NCI-H187 treated with DMSO at 0.1 percent for 48 hours (cell line): ENCODE results near the gene CCDC77.

ENCODE experiments used
- DNase-seq: peaks from one replicate; lab custom pipeline; 2025; lab: John Stamatoyannopoulos, UW

CCDC77 gene

DNA sequence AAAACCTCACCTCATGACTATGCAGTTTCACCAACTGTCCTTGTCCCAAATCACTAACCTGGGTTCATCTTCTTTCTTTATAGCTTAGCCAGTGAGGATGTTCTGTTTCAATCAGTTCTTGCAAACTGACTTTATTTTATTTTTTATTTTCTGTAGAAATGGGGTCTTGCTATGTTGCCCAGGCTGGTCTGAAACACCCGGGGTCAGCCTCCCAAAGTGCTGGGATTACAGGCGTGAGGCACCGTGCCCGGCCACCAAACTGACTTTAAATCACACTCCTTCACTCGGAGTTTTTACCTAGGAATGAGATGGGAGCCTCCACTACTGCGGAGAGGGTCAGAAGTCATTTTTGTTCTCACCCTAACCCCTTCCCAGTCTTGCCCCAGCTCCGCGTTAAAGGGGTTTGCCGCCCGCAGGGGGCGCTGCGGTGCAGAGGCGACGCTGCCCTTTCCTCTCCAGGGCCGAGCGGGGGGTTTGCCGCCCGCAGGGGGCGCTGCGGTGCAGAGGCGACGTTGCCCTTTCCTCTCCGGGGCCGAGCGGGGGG, 51.3 kb downstream of the CCDC77 start:
- no peak for DNase-seq

- no peak for DNase-seq
These were observed 53.4 kb downstream of the CCDC77 start for GRCh38 chr12:454833-455232.

- no peak for DNase-seq
These were observed 54.4 kb downstream of the CCDC77 start for GRCh38 chr12:455821-456220.

DNA sequence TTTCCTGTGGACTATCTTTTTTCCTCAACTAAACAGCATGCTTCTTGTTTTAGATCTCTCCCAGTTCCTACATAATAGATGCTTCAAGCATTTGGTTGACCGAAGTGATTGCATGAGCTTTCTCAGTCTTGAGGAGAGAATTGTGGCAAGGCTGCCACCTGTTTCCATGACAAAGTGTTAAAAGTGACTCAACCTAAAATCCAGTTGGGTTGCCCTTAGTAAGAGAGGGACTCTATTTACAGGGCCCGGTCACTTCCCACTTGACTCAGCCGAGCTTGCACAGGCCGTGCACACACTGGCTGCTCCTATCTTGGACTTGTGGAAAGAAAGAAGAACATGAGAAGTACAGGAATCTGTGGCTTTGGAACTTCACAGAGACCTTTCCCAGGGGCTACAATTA, 56.2 kb downstream of the CCDC77 start:
- no peak for DNase-seq

DNA sequence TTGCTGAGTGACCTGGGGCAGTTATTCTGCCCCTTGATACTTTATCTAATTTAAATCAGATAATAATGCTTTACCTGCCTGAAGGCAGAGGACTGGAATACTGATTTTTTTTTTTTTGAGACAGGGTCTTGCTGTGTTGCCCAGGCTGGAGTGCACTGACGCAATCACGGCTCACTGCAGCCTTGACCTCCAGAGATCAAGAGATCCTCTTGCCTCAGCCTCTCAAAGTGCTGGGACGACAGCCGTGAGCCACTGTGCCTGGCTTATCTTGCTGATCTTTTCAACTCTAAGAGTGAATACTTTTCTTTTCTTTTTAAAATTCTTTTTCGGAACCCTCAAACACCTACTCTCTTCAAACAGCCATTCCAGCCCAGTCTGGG, 57.6 kb downstream of the CCDC77 start:
- DNase-seq = no peak

DNA sequence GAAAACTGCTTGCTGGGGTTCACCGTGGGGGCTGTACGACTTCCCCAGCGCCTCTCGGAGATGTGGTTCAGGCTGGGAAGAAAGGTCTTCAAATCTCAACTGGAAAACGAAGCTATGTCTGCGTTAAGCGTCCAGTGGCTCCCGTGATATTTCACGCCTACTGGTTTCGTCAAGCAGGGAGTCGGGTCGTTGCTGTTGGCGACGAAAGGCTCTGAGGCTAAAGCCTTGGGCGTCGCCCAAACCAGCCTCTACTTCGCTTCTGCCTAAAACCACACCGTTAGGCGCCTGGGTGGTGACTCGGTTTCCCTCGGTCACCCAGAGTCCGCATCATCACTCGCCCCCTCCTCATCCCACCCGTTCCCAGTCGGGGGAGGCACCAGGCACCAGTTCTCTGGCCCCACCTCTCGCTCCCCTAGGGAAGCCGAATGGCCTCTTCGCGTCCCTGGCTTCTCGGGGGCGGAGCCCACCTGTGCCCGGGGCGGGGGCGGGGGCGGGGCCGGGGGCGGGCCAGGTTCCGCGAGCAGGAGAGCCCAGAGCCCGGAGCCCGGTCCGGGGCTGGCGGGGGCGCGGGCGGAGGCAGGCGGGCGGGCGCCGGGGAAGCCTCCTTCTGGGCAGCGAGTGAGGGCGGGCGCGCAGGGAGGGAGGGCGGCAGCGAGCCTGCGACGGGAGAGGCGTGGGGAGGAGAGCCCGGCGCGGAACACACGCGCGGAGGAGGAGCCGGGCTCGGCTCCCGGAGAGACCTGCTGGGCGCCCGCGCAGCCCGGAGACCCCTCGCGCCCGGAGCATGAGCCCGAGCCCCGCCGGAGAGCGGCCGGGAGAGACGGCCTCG, 58.2 kb downstream of the CCDC77 start, which contains the start of gene B4GALNT3:
B4GALNT3 (plus strand) TSS at position 510 of the 829 bp plus-strand sequence. CDS start 438 bp downstream, outside the sequence.
- DNase-seq = no peak

GRCh38 chr12:460261-461230, 59.1 kb downstream of the CCDC77 start:
- DNase-seq = no peak

- no peak for DNase-seq
These were observed 60.0 kb downstream of the CCDC77 start for GRCh38 chr12:461425-461824.

DNA sequence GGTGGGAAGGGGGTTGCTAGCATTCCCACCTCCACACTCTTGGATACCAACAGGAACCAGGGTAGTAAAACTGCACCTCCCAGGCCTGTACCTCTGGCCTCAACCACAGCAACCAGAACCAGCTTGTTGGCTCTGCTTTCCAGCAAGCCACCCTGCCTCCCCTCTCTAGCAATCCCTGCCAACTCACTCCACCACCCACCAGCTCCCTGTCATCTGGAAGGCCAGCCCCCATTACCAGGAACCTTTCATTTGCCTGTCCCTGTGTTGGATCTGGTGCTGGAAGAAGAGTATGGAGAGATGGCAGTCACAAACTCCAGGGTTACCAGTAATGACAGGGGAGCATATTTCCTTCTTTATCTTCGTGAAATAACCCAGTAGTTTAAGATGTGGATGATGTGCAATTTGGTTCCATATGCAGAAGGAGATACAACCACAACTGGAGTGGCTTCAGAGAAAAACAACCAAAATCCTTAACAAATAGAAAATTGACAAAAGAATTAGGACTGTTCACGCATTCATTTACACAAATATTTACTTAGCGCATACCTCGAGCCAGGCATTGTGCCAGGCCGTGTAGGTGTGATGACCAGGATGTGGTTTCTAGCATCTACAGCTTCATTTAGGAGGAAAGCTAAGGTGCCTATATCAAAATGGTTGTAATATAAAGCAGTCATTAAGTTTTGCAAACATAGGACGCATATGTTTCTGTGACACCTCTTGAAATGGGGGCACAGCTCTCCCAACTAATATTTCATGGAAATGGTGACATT, 61.7 kb downstream of the CCDC77 start:
- DNase-seq = no peak

DNA sequence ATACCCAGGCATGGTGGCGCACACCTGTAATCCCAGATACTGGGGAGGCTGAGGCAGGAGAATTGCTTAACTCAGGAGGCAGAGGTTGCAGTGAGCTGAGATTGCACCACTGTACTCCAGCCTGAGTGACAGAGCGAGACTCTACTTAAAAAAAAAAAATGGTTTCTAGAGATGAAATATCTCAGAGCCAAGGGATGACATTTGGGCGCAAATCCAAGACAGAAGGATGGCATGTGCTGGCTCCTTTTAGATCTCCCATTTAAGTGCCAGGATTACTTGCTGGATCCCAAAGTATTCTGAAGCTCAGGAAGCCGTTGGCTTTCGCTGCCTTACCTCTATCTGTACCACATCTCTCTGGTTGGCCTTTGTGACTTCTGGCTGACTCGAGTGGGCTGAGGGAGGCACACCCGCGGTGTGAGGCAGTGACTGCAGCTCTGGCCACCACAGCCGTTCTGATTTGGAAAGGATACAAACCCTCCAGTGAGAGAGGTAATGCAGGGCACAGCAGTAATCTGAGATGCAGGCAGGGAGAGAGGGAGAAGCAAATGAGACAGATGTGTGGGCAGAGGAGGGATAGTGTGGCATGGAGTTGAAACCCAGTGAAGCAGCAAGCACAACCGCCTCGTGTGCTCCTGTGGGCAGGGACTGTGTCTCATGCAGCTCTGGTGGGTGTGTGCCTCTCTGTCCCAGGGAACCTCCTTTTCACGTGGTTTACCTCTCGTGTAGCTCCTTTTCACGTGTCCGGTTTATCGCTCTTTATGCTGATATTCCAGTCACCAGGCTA, 63.2 kb downstream of the CCDC77 start:
- DNase-seq = no peak

GRCh38 chr12:466039-466438, 64.6 kb downstream of the CCDC77 start:
- DNase-seq = no peak

GRCh38 chr12:466762-467161, 65.3 kb downstream of the CCDC77 start:
- DNase-seq = no peak

GRCh38 chr12:467591-467990, 66.1 kb downstream of the CCDC77 start:
- DNase-seq = no peak

DNA sequence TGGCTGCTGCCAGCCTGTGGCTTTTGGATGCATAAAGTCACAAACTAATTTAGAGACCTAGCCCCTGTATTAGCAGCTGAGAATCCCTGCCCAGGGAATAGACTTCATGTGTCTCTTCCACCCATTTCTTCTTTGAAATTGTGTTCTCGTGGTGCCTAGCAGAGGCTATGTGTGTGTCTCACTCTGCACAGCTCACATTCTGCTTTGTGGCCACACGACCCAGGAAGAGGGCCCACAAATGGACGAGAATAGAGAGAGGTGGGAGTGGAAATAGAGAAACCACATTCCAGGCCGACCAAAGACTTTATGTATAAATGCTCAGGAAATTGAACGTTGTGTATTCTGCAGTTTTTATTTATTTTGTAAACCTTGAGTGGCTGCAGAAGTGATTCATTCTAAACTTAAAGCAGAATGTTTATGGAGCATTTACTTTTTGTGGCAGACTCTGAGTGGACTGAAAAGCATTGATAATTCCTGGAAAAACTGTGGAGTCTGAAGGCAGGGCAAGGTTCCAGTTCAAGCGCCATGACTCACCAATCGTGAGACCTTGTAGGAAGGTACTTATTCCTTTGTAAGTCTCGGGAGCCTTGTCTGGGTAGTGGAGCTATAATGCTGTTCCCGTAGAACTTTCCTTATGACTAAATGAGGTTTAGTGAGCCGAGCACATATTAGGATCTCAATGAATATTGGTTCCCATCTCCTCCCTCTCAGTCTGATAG, 67.4 kb downstream of the CCDC77 start:
- no peak for DNase-seq

DNA sequence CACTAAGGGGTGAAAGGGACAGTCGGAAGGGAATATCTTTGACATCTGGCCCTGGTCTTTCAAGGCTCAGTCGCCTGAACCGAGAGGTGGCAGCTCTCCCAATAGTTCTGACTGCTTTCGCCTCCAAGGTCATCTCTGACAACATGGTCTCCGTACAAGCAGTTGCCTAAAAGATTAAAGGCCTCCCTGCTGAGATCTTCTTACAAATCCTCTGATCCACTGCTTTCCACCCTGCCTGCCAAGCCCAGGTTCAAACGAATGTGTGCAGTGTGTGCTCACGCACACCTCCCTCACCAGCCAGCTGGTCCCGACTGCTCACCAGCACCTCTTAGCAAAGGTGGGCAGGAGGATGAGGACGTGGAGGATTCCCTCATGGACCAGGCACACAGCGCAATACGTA, 68.7 kb downstream of the CCDC77 start:
- no peak for DNase-seq

- no peak for DNase-seq
These were observed 71.8 kb downstream of the CCDC77 start for GRCh38 chr12:473198-473597.

GRCh38 chr12:473863-474577, 72.6 kb downstream of the CCDC77 start:
- DNase-seq = no peak

DNA sequence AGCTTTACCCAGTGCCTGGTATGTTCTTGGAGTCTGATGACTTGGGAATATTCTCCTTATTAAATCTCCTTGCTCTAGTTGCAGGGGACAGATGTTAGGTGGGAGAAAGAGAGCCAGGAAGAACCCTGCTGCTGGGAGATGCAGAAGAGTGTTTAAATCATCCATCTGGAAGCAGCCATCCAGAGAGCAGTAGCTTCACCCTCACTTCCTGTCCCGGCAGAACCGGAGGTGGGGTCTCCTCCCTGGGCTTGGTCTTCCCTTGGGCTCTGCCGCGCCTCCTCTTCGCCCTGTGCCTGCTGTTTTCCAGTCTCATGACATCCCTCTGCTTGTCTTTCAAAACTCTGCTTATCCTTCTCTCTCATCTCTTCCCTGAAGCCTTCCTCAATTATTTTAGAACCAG, 73.8 kb downstream of the CCDC77 start:
- no peak for DNase-seq

DNA sequence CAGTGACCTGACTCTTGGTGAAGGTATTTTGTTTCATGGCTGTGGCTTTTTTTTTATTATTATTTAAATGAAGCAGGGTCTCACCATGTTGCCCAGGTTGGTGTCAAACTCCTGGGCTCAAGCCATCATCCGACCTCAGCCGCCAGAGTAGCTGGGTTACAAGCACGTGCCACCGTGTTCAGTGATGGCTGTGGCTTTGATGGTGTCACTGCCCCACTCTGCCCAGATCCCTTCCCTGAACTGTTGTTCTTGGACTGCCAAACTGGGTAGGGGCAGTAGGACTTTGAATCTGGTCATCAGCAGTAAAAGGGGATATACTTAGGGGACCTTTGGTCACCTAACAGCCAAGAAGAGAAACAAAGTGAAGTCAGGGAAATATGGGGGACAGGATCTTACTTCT, 77.7 kb downstream of the CCDC77 start:
- DNase-seq = no peak
